Astrocyte of the hippocampus (primary cell): ENCODE data around the gene FBLN1.
"Not testable (repeated sequence)": the region's sequence is repeated elsewhere in the genome, so short reads cannot be mapped to it uniquely, and the experiment has no call there.

Experiments used
- DNase-seq: peaks from one replicate; pipeline ENCODE4 v3.0.0; 2011; ENCODE audit warnings: low read depth, low spot score

Gene FBLN1

DNA sequence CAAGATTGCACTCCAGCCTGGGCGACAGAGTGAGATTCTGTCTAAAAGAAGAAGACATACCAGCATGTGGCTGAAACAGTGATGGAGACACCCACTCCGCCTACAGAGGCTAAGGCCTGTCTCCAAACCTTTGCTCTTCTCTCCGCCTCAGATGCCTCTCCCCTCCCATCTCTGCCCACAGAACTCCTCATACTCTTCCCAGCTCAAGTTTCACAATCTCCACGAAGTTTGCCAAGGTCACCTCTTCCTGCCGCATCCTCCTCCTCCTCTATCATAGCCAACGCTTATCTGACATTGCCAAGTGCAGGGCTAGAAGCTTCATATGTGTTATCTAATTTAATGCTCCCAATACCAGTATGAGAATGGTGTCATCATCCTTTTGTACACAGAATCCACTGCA is 25.9 kb upstream of the FBLN1 start:
- no peak for DNase-seq

DNA sequence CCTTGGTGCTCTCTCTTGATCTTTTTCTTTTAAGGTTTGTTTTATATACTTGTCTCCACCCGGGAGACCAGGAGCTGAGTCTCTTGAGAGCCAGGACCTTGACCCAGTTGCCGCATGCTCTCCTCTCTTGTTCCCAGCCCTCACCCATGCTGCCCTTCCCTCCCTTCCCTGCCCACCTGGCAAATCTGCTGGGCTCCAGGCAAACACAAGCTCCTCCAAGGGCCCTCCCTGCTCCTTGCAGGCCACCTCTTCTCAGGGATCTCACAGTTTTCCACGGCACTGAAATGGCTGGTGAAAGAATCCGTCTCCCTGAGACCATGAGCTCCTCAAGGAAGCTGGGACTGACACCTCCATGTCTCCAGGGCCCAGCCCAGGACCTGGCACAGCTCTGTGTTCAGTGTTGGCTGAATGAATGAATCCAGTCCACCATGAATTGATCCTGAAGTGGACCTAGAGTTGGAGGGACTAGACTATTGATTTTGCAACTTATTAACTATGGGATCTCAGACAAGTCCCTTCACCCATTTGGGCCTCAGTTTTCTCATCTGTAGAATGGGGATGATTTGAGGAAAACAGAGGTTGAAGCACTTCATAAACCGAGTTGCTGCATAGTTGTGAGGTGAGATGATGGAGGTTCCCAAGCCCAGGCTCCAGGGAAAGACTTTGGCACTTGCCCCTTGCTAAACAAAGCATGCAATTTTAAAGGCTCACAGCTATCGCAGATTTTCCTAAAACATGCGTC is 25.1 kb upstream of the FBLN1 start:
- DNase-seq = no peak

DNA sequence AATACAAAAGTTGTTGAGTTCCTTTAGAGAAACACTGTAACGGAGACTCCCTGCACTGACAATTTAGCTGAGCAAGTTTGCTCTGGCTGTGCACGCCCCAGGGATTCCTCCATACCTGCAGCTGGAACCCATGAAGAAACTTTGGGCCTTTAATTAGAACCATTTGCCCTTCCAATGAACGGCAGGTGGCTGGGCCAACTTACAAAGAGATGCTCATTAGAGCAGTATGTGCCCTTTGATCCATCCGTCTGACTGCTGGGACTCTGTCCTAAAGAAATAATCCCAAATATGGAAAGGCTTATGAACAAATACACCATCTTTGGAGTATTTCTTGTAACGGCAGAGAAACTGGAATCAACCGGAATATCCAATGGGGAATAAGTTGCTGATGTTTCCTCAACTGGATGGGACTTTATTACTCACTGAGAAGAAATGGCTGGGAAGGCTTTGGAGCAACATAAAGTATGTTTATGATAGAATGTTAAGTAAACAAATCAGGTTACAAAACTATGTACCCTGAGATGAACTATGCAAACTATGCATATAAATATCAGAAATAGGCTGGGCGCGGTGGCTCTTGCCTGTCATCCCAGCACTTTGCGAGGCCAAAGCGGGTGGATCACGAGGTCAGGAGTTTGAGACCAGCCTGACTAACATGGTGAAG is 24.4 kb upstream of the FBLN1 start:
- DNase-seq = peak; percentile 85

DNA sequence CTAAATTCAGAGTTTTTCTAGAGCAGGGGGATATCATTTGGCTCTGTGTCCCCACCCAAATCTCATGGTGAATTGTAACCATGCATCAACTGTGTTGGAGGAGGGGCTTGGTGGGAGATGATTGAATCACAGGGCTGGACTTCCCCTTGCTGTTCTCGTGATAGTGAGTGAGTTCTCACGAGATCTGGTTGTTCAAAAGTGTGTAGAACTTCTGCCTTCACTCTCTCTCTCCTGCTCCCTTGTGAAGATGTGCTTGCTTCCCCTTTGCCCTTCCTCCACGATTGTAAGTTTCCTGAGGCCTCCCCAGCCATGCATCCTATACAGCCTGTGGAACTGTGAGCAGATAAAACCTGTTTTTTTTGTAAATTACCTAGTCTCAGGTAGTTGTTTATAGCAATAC is 22.0 kb upstream of the FBLN1 start:
- DNase-seq = no peak

DNA sequence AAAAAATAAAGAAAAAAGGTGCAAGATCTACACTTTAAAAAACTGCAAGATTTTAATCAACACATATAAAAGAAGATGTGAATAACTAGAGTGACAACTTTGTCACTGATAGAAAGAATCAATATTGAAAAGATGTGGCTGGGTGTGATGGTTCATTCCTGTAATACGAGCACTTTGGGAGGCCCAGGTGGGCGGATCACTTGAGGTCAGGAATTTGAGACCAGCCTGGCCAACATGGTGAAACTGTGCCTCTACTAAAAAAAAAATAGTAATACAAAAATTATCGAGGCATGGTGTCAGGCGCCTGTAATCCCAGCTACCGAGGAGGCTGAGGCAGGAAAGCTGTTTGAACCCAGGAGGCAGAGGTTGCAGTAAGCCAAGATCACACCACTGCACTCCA is 21.0 kb upstream of the FBLN1 start:
- no peak for DNase-seq

DNA sequence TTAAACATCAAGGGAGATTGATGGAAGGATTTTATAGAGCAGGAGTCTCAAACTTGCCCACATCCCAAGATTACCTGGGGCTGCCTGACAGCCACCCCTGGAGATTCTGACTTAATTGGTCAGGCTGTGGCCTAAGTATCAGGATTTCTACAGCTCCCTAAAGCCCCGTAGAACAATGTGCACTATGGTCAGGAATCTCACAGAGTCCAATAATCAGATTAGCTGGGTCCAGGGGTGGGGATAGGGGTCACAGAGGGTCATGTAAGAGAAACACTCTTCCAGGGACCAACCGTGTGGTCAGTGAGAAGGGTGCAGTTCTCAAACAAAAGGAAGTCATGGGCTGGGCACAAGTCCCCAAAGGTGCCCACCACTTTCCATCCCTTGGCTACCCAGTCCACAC is 20.5 kb upstream of the FBLN1 start:
- DNase-seq = no peak

DNA sequence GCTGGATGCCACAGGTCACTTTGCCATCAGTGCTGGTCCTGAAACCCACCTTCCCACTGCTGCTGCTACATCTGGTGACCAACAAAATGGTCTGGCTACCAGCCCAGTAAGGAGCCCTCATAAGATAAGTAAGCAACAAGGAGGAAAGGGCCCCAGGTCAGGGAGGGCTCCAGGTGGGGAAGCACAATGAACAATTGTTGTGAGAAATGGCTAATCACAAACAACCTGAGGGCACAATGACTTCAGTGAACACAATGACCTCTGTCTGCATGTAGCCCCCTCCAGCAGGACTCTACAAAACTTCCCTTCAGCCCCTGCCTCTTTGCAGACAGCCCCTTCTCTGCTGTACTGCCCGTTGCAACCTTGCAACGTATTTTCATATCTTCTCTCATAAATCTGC is 19.4 kb upstream of the FBLN1 start:
- no peak for DNase-seq

DNA sequence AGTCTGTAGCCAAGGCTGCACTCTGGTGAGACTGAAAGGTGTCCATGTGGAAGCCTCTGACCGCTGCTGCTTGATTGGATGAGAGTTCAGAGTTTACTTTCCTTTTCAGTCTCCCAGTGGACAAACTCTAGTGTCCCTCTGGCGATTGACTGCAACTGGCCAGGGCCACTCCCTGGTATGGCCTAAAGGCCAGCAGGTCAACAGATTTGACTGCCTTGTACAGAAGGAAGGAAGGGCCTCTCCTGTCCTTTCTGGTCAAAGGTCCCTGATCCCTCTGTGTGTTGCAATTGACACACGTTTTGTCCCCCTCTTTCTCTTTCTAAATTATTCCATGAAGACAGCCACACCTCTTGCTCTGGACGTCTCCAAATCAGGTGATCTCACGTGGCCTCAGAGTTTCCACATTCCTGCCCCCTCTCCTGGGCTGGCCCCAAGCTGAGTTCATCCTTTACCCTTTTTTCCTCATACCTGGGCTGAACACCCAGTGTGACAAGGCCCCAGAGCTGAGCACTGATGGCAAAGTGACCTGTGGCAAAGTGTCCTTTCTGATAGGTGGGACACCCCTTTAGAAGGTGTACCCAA is 18.7 kb upstream of the FBLN1 start:
- DNase-seq = no peak

DNA sequence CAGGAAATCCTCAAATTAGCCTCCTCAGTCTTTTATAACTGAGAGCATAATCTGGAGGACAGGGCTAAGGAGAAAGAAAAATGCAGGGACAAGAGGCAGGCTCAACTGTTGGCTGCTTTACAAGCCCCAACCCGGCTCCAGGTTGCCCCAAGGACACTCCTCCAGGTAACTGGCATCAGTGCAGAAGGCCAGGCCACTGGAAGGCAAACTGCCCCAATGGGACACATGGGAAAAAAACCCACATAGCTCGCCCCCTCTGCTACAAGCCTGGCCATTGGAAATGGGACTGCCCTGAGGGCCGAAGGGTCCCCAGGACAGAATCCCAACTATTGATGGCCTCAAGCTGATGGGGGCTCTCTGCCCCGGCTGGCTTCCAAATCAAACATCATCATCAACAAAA is 17.9 kb upstream of the FBLN1 start:
- no peak for DNase-seq

DNA sequence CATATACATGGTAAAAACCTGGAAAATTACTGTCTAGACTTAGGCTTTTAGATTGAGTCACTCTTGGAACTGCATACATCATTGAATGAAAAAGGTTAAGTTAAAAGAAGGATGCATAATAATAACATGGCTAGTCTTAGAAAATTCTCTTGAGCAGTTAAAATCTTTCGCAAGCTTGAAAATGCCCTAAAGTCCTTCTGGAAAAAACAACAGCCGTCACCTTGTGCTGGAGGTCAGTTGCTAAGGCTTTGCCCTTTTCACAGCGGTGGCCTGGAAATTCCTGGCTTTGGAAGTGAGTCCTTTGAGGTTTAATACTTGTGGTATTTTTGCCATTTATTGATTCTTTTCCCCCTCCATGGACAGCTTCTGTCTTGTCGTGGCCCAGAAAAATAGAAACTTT is 17.4 kb upstream of the FBLN1 start:
- no peak for DNase-seq

DNA sequence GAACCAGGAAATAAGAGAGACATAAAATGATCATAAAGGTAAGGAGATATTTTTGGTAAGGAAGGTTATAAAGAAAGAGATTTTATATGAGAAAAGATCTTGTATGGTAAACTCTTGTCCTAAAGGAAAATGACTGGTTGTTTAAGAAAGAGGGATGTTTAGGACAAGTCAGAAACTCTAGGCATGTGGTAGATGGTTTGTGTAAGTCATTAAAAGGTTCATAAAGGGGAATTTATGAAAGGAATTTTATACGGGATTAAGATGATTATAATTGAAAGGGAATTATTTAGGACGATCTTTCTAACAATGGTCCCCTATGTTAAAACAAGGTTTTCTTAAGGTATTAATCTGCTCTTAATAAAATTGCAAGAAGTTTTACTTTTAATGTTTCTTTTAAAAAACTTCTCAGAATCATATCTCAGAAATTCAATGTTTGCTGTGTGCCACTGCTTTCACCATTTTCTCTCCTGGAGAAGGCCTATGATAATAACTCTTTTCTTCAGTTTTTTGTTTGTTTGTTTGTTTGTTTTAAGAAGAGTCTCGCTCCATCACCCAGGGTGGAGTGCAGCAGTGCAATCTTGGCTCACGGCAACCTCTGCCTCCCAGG is 13.8 kb upstream of the FBLN1 start:
- no peak for DNase-seq

DNA sequence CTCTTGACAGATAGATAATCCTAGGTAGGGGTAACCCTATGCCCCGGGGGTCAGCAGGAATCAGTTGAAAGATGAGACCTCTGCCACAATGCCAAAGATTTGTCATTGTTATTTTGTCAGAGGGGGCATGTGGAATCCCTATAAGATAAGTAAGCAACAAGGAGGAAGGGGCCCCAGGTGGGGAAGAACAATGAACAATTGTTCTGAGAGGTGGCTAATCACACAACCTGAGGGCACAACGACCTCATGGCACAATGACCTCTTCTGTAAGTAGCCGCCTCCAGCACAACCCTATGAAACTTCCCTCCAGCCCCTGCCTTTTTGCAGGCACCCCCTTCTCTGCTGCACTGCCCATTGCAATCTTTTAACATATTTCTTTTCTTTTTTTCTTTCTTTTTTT is 11.8 kb upstream of the FBLN1 start:
- no peak for DNase-seq

DNA sequence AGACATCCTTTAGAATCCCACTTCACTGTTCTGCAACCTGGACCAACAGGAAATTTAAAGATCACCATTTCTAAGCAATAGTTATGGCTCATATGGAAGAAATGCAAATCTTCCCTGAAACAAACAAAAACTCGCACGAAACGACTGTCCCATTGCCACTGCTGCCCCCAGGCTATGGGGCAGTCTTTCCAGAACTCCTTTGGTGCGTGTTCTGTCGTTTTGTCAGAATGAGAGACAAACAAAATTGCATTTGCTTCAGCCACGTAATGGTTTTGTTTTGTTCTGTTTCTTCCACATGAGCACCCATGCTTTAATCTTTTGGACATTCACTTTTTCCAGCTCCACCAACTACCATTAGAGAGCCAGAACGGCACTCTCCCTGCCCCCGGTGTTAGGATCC is 10.8 kb upstream of the FBLN1 start:
- DNase-seq = peak; percentile 37

DNA sequence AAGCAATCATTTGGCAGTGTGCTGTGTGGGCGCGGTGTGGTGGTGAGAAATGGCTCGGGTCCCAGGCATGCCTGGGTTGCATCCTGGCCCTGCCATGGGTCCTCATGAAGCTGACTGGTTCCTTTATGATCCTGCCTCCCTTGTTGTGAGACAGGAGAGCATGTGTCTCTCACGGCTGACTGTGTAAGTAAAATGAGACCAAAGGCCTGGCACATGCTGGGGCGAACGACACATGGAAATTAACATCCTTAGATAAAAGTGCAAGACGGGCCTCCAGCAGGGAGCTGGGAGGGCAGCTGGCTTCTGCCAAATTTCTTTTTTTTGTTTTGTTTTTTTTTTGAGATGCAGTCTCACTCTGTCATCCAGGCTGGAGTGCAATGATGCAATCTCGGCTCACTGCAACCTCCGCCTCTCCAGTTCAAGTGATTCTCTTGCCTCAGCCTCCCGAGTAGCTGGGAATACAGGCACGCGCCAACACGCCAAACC is 9.4 kb upstream of the FBLN1 start:
- DNase-seq = peak; percentile 75

DNA sequence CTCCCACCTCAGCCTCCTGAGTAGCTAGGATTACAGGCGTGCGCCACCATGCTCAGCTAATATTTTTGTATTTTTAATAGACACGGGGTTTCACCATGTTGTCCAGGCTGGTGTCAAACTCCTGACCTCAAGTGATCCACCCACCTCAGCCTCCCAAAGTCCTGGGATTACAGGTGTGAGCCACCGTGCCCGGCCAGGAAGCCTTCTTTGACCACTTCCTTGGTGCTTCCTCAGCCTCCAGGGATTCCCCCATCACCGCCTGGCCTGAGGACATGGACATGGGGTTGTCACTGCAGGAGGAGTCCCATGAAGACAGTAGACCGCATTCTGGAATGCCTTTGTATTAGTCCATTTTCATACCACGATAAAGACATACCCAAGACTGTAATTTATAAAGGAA is 8.4 kb upstream of the FBLN1 start:
- DNase-seq = not testable (repeated sequence)

DNA sequence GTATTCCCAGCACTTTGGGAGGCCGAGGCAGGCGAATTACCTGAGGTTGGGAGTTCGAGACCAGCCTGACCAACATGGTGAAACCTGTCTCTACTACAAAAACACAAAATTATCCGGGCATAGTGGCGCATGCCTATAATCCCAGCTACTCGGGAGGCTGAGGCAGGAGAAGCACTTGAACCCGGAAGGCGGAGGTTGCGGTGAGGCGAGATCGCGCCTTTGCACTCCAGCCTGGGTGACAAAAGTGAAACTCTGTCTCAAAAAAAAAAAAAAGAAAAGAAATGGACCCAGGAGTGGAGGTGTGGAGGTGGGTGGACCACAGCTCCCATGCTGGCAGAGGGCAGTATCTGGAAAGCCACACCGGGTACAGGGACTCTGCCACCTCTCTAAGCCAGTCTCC is 7.1 kb upstream of the FBLN1 start:
- DNase-seq = not testable (repeated sequence)

DNA sequence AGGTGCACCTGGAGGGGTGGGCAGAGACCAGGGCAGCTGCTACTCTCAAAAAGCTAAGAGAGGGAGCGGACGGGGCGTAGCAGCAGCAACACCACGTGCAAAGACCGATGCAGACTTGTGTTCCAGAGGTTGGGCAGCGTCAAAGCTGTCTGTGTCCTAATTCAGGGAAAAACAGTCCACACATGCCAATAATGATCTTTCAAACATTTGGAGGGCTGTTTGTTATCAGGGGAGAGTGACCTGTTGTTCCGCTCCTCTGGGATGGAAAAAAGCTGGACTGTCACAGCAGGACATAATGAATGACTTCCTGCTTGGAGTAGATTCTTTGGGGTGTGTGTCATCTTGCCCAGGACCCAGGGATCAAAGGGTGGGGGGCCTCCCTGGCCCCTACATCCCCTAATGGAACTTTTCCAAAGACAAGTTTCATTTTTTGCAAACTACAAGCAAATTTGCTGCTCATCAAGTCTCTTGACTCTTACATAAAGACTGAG is 6.2 kb upstream of the FBLN1 start:
- DNase-seq = no peak

DNA sequence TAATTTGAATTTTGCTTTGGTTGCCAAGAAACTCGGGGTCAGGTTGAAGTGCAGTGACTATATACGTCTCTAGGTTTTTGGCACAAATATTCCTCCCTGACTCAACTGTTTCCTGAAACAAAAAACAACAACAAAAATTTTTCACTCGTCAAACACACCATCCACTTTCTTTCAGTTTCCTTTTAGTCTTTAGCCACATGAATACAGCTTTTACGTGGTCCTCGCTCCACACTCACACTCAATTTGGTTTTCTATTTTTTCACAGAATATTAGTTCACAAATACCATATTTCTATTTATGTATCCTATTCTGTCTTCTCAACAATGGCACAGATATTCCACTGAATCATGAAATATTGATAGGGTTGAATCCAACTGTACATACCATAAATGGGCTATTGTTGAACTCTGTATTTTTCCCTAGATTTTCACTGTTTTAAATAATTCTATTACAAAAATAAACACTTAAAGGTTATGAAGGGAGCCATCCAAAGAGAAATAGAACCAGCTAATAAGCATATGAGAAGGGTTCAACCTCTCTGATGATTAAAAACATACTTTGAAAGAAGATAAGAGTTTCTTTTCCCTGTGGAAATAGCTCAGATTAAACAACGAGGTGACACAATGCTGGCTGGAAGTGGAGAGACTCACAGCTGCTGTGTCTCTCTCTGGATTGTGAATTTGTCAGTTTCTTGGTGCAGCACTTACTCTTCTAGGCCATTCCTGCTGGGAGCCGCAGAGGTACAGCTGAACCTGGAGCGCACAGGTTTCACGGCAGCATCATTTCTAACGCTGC is 5.1 kb upstream of the FBLN1 start:
- DNase-seq = no peak

DNA sequence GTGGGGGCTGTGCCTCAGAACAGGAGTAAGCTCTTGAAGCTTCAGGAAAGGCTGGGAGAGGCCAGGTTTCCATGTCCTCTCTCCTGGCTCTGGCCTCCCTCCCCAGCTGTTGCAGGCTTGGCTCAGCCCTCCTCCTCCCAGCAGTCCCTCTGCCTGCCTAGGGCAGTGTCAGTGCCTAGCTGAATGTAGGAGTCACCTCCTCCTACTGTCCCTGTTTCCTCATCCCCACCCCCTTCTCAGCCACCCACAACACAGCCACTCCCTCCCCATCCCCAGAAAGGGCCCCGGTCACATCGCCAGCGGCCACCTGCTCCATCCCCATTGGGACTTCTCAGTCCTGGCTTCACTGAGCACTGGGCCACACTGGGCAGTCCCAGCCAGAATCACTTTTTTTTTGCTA is 2.9 kb upstream of the FBLN1 start:
- DNase-seq = no peak

DNA sequence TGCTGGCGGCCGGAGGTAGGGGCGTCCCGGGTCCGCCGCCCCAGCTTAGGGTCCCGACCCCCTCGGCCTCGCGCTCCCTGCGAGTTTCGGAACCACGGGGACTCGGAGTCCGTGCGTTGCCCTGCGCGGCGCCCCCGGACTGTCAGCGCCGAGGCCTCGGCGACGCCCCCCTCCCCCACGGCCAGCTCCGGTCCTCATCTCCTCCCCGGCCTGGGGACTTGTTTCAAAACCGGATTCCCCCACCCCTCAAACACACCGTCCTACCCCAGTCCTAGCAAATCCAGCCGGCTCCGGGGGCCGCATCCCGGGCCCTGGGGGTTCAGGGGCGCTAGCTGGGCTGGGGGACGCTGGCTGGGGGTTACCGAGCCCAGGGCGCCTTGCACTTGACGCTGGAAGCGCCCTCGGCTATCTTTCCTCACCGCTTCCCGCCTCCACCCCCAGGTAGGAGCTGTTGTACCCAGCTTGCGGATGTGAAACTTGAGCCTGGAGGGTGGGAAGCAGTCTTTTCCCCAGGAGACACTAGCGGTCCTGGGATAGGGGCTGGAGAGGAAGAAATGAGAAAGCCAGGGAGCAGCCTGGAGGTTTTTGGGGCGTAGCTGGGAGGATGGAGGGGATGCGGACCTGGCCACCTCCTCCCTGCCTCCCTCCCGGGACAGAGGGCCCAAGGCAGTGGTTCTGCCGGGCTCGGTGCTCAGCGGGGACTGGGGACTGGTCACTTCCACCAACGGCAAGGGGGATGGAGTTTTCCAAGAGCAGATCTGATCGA is 550 bp downstream of the FBLN1 start:
- DNase-seq = peak; percentile 35

DNA sequence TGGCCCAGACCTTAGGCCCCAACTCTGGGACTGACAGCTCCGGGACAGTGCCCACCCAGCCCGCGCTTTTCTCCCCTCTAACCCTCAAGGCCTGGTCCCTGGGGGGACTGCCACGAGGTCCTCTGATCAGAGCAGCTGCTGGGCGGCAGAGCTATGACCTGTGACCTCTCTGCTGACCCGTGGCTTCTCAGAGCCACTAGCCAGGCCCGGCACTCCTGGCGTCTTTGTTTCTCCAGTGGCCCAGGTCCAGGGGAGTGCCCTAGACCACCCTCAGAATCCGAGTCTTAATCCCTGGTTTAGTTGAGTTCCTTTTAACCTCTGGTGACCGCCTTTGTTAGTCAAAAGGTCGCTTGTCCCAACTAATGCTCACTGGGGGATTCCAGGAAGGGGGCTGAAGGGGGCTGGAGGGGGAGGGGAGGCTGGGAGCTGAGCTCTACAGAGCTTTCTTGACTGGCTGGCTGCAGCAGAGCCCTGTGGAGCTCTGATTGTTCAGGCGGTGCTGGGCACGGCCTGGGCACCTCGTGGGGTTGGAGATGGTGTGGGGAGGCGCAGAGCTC is 1.2 kb downstream of the FBLN1 start:
- DNase-seq = no peak
